ENCODE measurements around the gene HOXB5.

Gene HOXB5

DNA sequence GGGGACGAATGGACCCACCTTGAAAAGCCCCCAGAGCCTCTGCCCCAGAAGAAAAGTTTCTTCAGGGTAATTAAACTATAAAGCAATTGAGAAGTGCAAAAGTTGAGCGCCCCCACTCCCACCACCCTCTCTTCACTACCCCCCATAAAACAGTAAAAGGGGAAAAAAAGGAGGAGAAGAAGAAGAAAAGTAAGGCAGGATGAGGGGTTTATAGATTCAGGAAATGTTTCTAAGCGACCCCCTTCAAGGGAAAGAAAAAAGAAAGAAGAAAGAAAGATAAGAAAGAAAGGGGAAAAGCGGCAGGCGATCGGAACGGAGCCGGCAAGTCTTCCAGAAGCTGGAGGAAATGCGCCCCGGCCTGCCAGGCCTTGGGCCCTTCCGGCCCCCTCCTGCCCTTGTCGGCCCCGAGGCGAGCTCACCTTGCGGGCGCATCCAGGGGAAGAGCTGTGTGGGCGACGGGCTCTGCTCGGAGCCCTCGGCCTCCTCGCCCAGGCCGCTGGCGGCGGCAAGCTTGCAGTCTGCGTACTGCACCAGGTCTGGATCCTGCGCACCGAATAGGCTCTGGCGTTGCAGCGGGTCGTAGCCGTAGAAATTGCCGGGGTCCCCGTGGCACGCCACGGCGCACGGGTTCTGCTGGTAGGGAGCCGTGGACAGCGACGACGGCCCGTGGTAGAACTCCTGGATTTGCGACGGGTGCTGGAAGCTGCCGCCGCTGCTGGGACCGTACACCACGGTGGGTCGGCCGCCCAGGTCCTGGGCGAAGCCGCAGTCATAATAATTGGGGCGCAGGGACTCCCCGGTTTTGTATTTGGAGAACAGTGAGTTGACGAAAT is 20.5 kb upstream of the HOXB5 start:
- no peak for DNase-seq (ENCODE audit: low read depth)
- H3K4me3 ChIP-seq (ENCODE audit: low read depth, low read length): no peak overlapping the region
- TF ChIP-seq, protein P1, sequence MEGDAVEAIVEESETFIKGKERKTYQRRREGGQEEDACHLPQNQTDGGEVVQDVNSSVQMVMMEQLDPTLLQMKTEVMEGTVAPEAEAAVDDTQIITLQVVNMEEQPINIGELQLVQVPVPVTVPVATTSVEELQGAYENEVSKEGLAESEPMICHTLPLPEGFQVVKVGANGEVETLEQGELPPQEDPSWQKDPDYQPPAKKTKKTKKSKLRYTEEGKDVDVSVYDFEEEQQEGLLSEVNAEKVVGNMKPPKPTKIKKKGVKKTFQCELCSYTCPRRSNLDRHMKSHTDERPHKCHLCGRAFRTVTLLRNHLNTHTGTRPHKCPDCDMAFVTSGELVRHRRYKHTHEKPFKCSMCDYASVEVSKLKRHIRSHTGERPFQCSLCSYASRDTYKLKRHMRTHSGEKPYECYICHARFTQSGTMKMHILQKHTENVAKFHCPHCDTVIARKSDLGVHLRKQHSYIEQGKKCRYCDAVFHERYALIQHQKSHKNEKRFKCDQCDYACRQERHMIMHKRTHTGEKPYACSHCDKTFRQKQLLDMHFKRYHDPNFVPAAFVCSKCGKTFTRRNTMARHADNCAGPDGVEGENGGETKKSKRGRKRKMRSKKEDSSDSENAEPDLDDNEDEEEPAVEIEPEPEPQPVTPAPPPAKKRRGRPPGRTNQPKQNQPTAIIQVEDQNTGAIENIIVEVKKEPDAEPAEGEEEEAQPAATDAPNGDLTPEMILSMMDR (conservative IDR thresholded peaks at IDR 0.05; ENCODE audit: low read depth, low read length): no peak

DNA sequence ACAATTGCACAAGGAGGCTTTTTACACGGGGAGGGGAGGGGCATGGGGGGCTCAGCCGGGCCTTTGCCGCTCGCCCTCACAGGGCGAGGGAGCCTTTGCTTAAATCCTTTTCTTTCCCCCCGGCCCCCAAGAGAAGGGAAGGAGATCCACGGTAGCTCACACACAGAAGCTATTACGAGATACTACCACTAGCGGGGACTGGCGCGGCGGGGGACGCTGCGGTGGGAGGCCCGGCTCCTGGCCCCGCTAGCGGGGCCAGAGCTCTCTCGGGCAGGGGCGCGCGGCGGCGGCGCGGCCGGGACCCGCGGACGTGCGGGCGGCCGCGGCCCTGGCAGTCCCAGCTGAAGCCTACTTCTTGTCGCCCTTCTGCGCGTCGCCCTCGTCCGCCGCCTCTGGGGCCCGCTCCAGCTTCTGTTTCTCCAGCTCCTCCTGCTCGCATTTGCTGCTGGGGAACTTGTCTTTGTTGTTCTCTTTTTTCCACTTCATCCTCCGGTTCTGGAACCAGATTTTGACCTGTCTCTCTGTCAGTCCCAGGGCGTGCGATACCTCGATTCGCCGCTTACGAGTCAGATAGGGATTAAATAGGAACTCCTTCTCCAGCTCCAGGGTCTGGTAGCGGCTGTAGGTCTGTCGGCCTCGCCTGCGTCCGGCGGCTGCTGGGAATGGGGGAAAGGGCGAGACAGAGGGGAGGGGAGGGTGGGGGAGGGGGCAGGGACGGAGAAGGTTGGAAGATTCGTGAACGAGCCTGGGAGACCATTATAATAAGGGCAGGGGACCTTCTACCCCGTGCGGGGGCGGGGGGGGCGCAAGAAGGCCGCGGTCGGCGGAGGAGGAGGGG is 19.5 kb upstream of the HOXB5 start:
- TF ChIP-seq, protein P1 (conservative IDR thresholded peaks at IDR 0.05; ENCODE audit: low read depth, low read length): peak; percentile 28
- no peak overlapping the region for H3K4me3 ChIP-seq (ENCODE audit: low read depth, low read length)
- peak; percentile 26 for DNase-seq (ENCODE audit: low read depth)

DNA sequence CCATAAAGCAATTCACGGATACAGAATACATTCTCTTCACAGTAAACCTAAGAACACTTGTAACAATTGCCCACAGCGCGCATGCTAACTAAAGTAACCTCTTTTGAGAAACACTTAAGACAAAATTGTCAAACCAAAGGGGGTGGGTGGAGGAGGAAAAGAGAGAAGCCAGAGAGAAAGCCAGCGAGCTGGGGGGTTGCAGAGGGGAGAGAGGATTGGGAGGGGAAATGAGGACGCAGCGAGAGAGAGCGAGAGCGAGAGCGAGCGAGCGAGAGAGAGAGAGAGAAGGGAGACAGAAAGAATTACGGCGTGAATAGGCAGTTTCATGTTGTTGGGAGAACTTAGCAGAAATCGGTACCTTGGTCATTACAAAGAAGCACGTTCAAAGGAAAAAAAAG is 18.9 kb upstream of the HOXB5 start:
- no peak overlapping the region for H3K4me3 ChIP-seq (ENCODE audit: low read depth, low read length)
- DNase-seq (ENCODE audit: low read depth): no peak
- TF ChIP-seq, protein P1 (conservative IDR thresholded peaks at IDR 0.05; ENCODE audit: low read depth, low read length): no peak

DNA sequence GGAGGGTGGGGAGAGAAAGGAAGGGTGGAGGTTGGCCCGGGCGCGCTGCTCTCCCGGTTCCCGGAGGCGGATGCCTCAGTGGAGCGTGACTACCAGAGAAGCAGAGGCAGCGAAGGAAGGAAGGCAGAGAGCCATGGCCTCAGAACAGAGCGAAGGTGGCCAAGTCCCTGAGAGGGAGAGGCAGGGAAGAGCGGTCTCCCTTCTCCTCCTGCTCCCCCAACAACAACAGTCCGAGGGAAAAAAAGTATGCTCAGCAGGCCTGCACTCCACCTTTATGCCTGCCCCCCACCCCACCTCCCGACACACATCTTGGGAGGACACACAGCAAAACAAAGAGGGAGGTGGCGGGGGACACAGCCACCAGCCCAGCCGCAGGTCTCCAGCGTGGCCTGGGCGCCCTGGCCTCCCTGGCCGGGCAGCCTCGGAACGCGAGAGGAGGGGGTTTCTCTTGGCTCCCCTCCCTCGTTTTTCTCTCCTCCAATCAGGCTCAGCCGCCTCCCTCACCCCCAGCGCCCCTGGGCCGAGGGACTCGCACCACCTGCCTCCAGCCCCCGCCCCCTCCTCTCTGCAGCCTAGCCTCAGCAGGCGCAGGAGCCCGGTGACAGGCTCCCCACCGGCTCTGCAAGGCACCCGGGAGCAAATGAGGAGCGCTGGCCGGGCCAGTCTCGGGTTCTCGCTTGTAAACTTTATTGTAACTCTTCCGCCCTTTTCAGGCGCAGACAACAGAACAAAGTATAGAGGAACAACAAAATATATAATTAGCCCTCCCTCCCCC is 18.3 kb upstream of the HOXB5 start:
- TF ChIP-seq, protein P1 (conservative IDR thresholded peaks at IDR 0.05; ENCODE audit: low read depth, low read length): no peak
- no peak overlapping the region for H3K4me3 ChIP-seq (ENCODE audit: low read depth, low read length)
- DNase-seq (ENCODE audit: low read depth): no peak

DNA sequence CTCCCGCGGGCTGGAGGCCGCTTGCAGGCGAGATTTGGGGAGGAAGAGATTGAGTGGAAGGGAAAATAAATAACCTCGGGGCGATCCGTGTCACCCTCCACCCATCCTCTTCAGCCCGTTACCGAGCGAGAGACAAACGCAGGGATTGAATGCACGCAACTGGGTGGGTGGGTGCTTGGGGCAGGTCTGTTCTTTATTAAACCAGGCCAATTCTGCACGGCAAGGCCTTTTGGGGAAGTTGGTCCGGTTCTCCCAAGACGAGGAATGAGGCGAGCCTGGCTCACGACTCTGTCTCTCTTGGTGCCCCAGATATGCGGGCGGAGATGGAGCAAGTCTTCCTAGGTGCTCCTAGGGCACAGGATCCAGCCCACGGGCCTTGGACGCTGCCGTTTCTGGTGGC is 17.6 kb upstream of the HOXB5 start:
- TF ChIP-seq, protein P1 (conservative IDR thresholded peaks at IDR 0.05; ENCODE audit: low read depth, low read length): no peak
- no peak for DNase-seq (ENCODE audit: low read depth)
- H3K4me3 ChIP-seq (ENCODE audit: low read depth, low read length): no peak overlapping the region

DNA sequence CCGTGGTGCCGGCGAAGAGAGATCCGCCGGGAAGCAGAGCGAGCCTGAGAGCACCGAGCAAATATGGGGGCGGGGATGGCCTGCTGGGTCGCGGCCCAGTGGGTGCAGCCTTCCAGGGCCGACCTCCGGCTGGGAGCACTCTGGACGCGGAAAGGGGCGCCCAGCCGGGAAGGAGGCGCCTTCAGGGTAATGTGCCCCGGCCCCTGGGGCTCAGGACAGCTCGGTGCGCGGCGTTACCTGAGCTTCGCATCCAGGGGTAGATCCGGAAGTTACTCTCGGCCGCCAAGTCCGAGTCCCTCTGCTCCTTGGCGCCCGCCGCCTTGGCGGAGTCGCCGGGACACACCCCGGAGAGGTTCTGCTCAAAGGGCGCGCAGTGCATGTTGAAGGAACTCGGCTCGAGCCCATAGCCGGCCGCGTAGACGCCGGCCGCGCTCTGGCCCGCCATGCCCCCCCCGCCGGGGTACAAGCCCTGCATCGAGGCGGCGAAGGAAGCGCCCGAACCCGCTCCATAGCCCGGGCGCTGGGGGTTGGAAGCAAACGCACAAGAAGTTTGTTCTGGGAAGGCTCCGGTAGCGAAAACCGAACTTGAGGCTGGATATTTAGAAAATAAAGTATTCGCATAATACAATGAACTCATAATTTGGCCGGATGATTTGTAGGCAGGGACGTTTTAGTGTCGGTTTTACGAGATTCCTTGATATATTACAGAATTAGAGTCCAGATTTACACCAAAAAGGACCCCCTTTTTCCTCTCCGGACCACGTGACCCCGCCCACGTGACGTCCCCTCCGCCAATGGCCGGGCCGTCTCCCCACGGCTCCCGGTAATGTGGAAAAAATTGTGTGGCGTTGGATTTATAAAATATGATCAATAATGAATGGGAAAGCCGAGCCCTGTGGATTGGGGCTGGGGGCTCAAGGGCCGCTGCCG is 17.0 kb upstream of the HOXB5 start, which contains the start of gene HOXB7:
Gene HOXB7, minus strand, starts transcription at position 736 of the 930 bp plus-strand sequence. Its CDS starts 99 bp downstream, at position 637.
- no peak within 1 kb of the TSS for H3K4me3 ChIP-seq (ENCODE audit: low read depth, low read length)
- DNase-seq (ENCODE audit: low read depth): no peak

More for the DNA sequence above, 17.0 kb upstream of the HOXB5 start, which contains the start of gene HOXB7:
- TF ChIP-seq, protein P1 (conservative IDR thresholded peaks at IDR 0.05; ENCODE audit: low read depth, low read length): no peak

Data from choroid plexus epithelial cell (primary cell).